Measurements from ENCODE around the gene CACNA1G.

Gene CACNA1G

DNA sequence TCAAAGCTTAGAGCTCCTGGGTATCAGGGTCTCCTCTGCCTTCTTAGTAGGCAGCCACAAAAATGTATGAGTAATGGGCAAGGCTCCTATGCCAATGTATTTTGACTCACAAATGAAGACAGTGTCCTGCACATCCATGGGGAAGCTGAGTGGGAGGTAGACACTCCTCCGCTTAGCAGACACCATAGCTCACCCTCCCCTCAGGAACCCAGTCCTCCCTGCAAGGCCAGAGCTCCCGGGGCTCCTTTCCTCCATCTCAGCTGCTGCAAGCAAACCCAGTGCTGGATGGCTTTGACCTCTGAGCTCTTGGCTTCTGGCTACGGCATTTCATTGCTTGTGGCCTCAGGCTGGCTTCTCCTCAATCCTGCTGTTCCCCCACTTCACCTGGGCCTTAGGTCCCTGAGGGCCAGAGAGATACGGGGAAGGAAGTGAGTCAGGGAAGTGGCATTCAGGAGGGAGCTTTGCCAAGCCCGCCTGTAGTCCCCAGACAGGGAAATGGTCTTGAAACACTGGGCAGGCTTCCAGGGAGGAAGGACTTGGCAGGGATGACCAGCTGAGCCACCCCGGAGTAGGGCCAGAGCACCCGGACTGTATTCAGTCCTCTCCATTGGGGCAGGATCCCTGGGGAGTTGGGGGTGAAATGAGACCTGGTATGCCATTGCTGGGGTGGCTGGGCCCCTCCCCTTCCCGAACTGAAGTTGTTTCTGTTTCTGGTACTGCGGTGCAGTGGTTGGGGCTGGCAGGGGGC, 78.6 kb downstream of the CACNA1G start:
- Mint-ChIP-seq H3K4me1 (ENCODE audit: low read depth) (peaks cover 91% of the 10 kb centered on the region), H3K27ac (peak overlapping the region; percentile 89), H3K4me3 (peak overlapping the region; percentile 9), H3K27me3 (no peaks in the 10 kb centered on the region), H3K9me3 (no peaks in the 10 kb centered on the region), H3K36me3 (ENCODE audit: low read depth) (peaks cover 30% of the 10 kb centered on the region)
- intact Hi-C loops (cut with micrococcal nuclease): loop anchor here (10.0 kb wide), 1 partner anchor 66 kb away; the partner anchor contains the start of gene ANKRD40

DNA sequence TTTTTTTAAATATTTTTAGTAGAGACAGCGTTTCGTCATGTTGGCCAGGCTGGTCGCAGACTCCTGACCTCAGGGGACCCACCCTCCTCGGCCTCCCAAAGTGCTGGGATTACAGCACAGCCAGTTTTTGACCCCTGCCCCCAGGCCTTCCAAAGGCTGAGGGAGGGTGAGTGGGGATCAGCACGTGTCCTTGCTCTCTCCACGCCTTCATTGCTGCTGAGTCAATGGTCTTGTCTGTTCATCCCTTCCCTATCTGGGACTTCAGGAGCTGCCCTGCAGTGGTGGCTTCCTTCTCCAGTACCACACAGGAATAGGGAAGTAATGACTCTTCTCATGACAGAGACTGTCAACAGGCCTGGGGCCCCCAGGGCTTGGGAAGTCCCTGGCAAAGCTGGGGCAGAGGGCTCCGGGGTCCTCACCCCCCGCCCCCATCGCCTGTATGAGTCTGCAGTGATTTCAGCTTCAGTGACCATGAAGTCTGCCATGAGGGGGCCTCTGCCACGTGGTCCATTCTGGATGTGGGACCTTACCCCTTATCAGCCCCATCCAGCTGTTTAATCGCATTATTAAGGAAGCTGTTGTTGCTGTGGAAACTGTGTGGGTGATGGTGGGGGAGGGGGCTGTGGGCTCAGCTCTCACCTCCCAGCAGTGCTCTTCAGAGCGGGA, 80.3 kb downstream of the CACNA1G start:
- peaks cover 30% of the 10 kb centered on the region for H3K36me3 Mint-ChIP-seq (ENCODE audit: low read depth)
- peak overlapping the region; percentile 34 for H3K4me3 Mint-ChIP-seq
- H3K9me3 Mint-ChIP-seq: no peaks in the 10 kb centered on the region
- intact Hi-C loops (cut with micrococcal nuclease): no loop called here
- no peaks in the 10 kb centered on the region for H3K27me3 Mint-ChIP-seq
- H3K27ac Mint-ChIP-seq: peak overlapping the region; percentile 89
- H3K4me1 Mint-ChIP-seq (ENCODE audit: low read depth): peaks cover 80% of the 10 kb centered on the region

DNA sequence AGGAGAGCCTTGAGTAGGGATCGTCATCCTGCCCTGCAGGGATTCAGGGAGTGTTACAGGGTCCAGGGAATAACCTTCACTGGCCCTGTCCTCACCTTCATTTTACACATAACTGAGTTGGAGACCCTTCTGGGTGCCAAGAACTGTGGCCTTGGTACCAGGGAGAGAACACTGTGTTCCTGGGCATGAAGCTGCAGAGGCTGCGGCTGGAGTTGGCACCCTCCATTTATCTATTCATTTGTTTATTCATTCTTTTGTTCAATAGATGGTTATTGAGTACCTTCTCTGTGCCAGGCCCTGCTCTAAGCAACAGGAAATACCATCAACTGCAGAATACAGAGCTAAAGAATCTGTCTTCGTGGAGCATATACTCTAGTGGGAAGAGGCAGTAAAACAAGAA, 80.8 kb downstream of the CACNA1G start:
- Mint-ChIP-seq H3K9me3 (no peaks in the 10 kb centered on the region), H3K27me3 (no peaks in the 10 kb centered on the region), H3K27ac (peak overlapping the region; percentile 89), H3K4me3 (peak overlapping the region; percentile 34), H3K36me3 (ENCODE audit: low read depth) (peaks cover 32% of the 10 kb centered on the region), H3K4me1 (ENCODE audit: low read depth) (peaks cover 80% of the 10 kb centered on the region)
- intact Hi-C loops (cut with micrococcal nuclease): no loop called here

DNA sequence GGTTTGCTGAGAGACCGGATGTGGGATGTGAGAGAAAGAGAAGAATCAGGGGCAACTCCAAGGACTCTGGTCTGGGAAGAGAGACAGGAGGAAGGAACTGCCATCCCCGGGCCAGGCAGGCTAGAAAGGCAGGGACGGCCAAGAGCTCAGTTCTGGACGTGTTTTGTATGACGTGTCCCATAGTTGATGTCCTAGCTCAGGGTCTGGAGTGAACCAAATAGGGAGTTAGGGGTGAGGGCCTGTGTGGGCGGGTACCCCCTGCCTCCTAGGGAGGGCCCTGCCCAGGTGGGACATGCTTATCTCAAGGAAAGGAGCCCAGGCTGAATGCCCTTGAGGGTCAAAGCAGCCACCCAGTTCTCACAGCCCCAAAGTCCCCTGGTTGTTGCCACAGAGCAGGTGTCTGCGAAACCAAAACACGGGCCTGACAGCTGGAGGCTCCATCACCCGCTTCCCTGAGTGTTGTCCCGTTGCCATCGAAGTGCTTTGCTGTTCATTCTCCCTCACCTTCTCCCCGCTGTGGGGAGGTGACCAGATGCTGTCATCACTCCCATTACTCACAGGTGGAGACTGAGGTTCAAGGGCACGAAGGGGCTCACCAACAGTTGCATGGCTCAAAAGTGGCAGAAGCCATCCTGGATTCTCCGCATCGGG, 81.7 kb downstream of the CACNA1G start:
- H3K4me1 Mint-ChIP-seq (ENCODE audit: low read depth): peaks cover 76% of the 10 kb centered on the region
- no peak overlapping the region for H3K4me3 Mint-ChIP-seq
- intact Hi-C loops (cut with micrococcal nuclease): no loop called here
- peak overlapping the region; percentile 89 for H3K27ac Mint-ChIP-seq
- H3K9me3 Mint-ChIP-seq: no peaks in the 10 kb centered on the region
- H3K27me3 Mint-ChIP-seq: peaks cover 1% of the 10 kb centered on the region
- peaks cover 36% of the 10 kb centered on the region for H3K36me3 Mint-ChIP-seq (ENCODE audit: low read depth)

GRCh38 chr17:50642722-50643656, 82.5 kb downstream of the CACNA1G start:
- Mint-ChIP-seq H3K4me1 (ENCODE audit: low read depth) (peaks cover 72% of the 10 kb centered on the region), H3K27me3 (peaks cover 5% of the 10 kb centered on the region), H3K27ac (peak overlapping the region; percentile 89), H3K36me3 (ENCODE audit: low read depth) (peaks cover 37% of the 10 kb centered on the region), H3K4me3 (no peak overlapping the region), H3K9me3 (no peaks in the 10 kb centered on the region)
- intact Hi-C loops (cut with micrococcal nuclease): no loop called here

DNA sequence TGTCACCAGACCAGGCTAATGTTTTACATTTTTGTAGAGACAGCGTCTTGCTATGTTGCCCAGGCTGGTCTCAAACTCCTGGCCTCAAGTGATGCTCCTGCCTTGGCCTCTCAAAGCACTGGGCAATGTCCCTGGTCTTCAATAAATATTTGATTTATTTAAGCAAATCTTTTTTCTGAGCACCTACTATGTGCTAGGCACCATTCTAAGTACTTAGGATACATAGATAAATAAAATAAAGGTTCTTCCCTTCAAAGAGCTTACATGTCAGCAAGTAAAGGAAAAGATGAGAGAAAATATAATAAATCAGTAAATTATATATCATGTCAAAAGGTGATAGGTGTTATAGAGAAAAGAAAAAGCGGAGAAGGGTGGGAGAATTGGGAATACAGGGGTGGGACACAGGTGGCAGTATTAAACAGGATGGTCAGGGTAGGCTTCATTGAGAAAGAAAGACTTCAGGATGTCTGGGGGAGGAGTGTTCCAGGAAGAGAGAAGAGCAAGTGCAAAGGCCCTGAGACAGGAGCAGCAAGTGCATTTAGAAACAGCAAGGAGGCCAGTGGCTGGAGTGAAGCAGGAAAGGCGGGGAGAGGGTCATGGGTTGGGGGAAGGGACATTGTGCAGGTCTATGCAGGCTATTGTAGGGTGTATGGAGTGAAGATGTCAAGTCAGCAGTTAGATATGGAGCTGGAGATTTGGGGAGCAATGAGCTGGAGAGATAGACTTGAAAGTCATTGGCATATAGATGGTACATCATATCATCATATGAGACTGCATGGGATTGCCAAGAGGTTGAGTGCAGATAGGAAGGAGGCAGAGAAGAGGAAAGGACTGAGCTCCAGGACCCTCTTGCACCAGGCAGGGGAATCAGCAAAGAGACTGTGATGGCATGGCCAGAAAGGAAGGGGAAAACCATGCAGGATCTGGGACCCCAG, 85.5 kb downstream of the CACNA1G start:
- intact Hi-C loops (cut with micrococcal nuclease): no loop called here
- Mint-ChIP-seq H3K27ac (no peak overlapping the region), H3K27me3 (peaks cover 6% of the 10 kb centered on the region), H3K9me3 (no peaks in the 10 kb centered on the region), H3K36me3 (ENCODE audit: low read depth) (peaks cover 43% of the 10 kb centered on the region), H3K4me3 (no peak overlapping the region), H3K4me1 (ENCODE audit: low read depth) (peaks cover 44% of the 10 kb centered on the region)

DNA sequence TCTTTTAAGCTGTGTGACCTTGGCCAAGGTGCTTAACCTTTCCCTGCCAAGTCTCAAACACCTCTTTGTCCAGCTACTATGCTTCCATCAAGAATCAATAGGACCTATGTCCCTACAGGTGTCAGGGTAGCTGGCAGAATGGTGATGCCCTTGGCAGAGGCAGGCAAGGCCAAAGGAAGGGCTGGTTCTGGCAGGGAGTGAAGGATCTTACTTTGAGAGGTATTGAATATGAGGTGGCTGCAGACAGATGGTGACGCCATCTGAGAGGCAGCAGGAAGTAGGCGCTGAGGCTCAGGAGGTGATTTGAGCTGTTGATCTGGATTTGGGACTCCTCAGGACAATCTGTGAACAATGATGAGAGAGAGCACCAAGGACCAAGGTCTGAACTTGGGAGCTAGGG, 86.7 kb downstream of the CACNA1G start:
- peak overlapping the region; percentile 30 for H3K27ac Mint-ChIP-seq
- H3K36me3 Mint-ChIP-seq (ENCODE audit: low read depth): peaks cover 37% of the 10 kb centered on the region

GRCh38 chr17:50649042-50649908, 88.8 kb downstream of the CACNA1G start:
- H3K9me3 Mint-ChIP-seq: no peaks in the 10 kb centered on the region
- H3K27ac Mint-ChIP-seq: no peak overlapping the region
- H3K4me3 Mint-ChIP-seq: no peak overlapping the region
- H3K4me1 Mint-ChIP-seq (ENCODE audit: low read depth): peaks cover 14% of the 10 kb centered on the region
- peaks cover 9% of the 10 kb centered on the region for H3K27me3 Mint-ChIP-seq
- H3K36me3 Mint-ChIP-seq (ENCODE audit: low read depth): peaks cover 21% of the 10 kb centered on the region
- intact Hi-C loops (cut with micrococcal nuclease): no loop called here

More for the DNA sequence above, 86.7 kb downstream of the CACNA1G start:
- no peak overlapping the region for H3K4me3 Mint-ChIP-seq
- peaks cover 6% of the 10 kb centered on the region for H3K27me3 Mint-ChIP-seq
- peaks cover 32% of the 10 kb centered on the region for H3K4me1 Mint-ChIP-seq (ENCODE audit: low read depth)
- intact Hi-C loops (cut with micrococcal nuclease): no loop called here
- H3K9me3 Mint-ChIP-seq: no peaks in the 10 kb centered on the region

DNA sequence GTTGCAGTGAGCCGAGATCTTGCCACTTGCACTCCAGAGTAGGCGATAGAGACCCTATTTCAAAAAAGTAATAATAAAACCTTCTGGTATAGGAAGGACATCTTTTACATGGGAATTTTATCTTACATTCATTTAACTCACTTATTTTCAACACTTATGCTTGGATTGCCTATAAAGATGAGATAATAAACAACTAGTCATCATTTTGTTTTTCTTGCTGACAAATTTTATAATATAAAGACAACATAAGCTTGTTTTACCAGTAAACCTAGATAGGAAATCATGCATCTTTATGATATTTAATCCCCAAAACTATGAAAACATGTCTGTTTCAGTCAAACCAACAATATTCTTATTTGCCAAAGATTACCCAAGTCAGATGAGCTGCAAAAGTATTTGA, 91.1 kb downstream of the CACNA1G start:
- Mint-ChIP-seq H3K4me1 (ENCODE audit: low read depth) (peaks cover 6% of the 10 kb centered on the region), H3K36me3 (ENCODE audit: low read depth) (peaks cover 21% of the 10 kb centered on the region), H3K27me3 (peaks cover 9% of the 10 kb centered on the region), H3K9me3 (no peaks in the 10 kb centered on the region), H3K4me3 (no peak overlapping the region), H3K27ac (no peak overlapping the region)
- intact Hi-C loops (cut with micrococcal nuclease): no loop called here

DNA sequence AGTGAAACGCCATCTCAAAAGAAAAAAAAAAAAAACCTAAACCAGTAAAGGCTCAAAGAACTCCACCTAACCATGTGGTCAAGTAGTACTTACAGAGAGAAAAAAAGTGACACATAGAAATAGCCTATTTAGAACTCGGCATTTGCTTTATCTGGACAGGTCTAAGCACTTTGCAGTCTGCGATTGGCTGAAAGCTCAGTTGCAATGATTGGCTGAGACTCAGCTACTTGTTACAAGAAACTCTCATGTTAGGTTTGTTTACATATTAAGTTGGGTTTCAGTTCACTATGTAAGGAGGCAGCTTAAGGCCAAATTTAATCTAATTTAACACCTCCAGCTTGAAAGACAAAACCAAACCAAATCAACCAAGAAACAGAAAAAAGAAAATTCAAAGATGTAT, 93.2 kb downstream of the CACNA1G start:
- Mint-ChIP-seq H3K27ac (no peak overlapping the region), H3K9me3 (no peaks in the 10 kb centered on the region), H3K4me1 (ENCODE audit: low read depth) (peaks cover 11% of the 10 kb centered on the region), H3K27me3 (peaks cover 6% of the 10 kb centered on the region), H3K4me3 (no peak overlapping the region), H3K36me3 (ENCODE audit: low read depth) (peaks cover 31% of the 10 kb centered on the region)
- intact Hi-C loops (cut with micrococcal nuclease): no loop called here

DNA sequence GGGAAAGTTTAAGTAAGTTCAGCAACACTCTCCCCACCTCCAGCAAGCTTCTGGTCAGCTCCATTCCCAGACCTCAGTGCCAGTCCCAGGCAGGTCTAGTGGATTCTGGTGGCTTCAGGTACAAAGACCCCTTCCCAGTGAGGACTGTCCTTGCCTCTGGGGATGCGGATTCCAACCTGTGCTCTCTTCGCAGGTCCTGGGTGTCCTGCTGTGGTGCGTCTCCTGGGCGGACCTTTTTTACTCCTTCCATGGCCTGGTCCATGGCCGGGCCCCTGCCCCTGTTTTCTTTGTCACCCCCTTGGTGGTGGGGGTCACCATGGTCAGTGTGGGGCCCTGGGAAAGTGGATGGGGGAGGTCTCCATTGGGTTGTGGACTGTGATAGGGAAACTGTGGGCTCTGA, 96.0 kb downstream of the CACNA1G start:
- H3K4me1 Mint-ChIP-seq (ENCODE audit: low read depth): peaks cover 36% of the 10 kb centered on the region
- intact Hi-C loops (cut with micrococcal nuclease): no loop called here
- no peak overlapping the region for H3K27ac Mint-ChIP-seq

GRCh38 chr17:50657054-50657453, 96.5 kb downstream of the CACNA1G start:
- Mint-ChIP-seq H3K9me3 (no peaks in the 10 kb centered on the region), H3K36me3 (ENCODE audit: low read depth) (peaks cover 37% of the 10 kb centered on the region), H3K27me3 (peaks cover 5% of the 10 kb centered on the region), H3K4me1 (ENCODE audit: low read depth) (peaks cover 42% of the 10 kb centered on the region), H3K4me3 (no peak overlapping the region), H3K27ac (no peak overlapping the region)
- intact Hi-C loops (cut with micrococcal nuclease): no loop called here

More for the DNA sequence above, 96.0 kb downstream of the CACNA1G start:
- Mint-ChIP-seq H3K9me3 (no peaks in the 10 kb centered on the region), H3K27me3 (peaks cover 5% of the 10 kb centered on the region), H3K4me3 (no peak overlapping the region), H3K36me3 (ENCODE audit: low read depth) (peaks cover 32% of the 10 kb centered on the region)

All from dendritic cell treated with granulocyte-macrophage colony-stimulating factor and Interleukin-4, amounts not matched to agents 40 ng/mL and 50 ng/mL, for 4 days (primary cell).